Sigmoid colon (tissue), 3 donors: Measurements from ENCODE around the gene ZNF157.

Experiments used
- POLR2A ChIP-seq, 2 donors: fragments of 450-650 bp; IDR thresholded peaks; one replicate each; pipeline ENCODE4 v1.6.1; 2016; ENCODE audit warnings: antibody characterized with exemption in 2 of 2, mild to moderate bottlenecking in 2 of 2, moderate library complexity in 2 of 2
- TF ChIP-seq, protein P1 (sequence below), 4 experiments: fragments of 450-650 bp in 3 of 4; fragments of 200-600 bp in 1 of 4; IDR thresholded peaks; one replicate each; pipeline ENCODE4 v1.5.1; 2016 to 2019; ENCODE audit warnings: antibody characterized with exemption in 4 of 4, mild to moderate bottlenecking in 3 of 4, moderate library complexity in 2 of 4

DNA sequence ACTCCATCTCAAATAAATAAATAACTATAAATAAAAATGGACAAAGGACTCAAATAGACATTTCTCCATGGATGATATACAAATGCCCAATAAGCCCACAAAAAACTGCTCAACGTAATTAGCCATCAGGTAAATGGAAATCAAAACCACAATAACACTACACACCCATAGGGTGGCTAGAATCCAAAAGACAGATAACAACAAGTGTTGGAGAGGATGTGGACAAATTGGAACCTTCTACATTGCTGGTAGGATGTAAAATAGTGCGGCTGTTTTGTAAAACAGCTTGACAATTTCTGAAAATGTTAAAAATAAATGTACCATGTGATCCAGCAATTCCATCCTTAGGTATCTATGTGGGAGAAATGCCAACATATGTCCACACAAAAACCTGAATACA lies 52.1 kb downstream of the ZNF157 start:
- TF ChIP-seq, protein P1, sequence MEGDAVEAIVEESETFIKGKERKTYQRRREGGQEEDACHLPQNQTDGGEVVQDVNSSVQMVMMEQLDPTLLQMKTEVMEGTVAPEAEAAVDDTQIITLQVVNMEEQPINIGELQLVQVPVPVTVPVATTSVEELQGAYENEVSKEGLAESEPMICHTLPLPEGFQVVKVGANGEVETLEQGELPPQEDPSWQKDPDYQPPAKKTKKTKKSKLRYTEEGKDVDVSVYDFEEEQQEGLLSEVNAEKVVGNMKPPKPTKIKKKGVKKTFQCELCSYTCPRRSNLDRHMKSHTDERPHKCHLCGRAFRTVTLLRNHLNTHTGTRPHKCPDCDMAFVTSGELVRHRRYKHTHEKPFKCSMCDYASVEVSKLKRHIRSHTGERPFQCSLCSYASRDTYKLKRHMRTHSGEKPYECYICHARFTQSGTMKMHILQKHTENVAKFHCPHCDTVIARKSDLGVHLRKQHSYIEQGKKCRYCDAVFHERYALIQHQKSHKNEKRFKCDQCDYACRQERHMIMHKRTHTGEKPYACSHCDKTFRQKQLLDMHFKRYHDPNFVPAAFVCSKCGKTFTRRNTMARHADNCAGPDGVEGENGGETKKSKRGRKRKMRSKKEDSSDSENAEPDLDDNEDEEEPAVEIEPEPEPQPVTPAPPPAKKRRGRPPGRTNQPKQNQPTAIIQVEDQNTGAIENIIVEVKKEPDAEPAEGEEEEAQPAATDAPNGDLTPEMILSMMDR (IDR thresholded peaks at IDR 0.05): no peak
- TF ChIP-seq POLR2A (IDR thresholded peaks at IDR 0.05): no peak
